OCI-LY1 (cell line): ENCODE measurements around the gene ZBTB47.

Source experiments
- H2AFZ ChIP-seq: fragments of 200-600 bp; sonication (generic), shearing (Covaris generic); 2 replicates; pipeline ENCODE4 v1.6.0; 2014; ENCODE audit warnings: antibody characterized with exemption, mild to moderate bottlenecking, low read length
- H3F3A ChIP-seq: fragments of 200-600 bp; sonication (generic), shearing (Covaris generic); 2 replicates; pipeline ENCODE4 v1.6.0; 2014; ENCODE audit warnings: mild to moderate bottlenecking, antibody characterized with exemption, low read length, moderate library complexity; ENCODE audit not compliant: insufficient read depth
- H3K27ac ChIP-seq: fragments of 200-600 bp; sonication (generic); 2 replicates; pipeline ENCODE4 v1.5.1; 2014; ENCODE audit warnings: low read length, mixed run types, mild to moderate bottlenecking, low read depth; ENCODE audit not compliant: poor library complexity, severe bottlenecking
- H3K27me3 ChIP-seq: fragments of 200-600 bp; sonication (generic); 2 replicates; pipeline ENCODE4 v1.6.0; 2014; ENCODE audit warnings: antibody characterized with exemption, mild to moderate bottlenecking, low read length, moderate library complexity; ENCODE audit not compliant: insufficient read depth
- H3K36me3 ChIP-seq: fragments of 200-600 bp; sonication (generic); 2 replicates; pipeline ENCODE4 v1.6.1; 2014; ENCODE audit warnings: mild to moderate bottlenecking, antibody characterized with exemption, low read length, moderate library complexity, mixed read lengths; ENCODE audit not compliant: insufficient read depth
- H3K4me1 ChIP-seq: fragments of 200-600 bp; sonication (generic); 2 replicates; pipeline ENCODE4 v1.5.1; 2014; ENCODE audit warnings: mild to moderate bottlenecking, low read length, moderate library complexity; ENCODE audit not compliant: insufficient read depth, severe bottlenecking
- H3K4me2 ChIP-seq: fragments of 200-600 bp; sonication (generic), shearing (Covaris generic); 2 replicates; pipeline ENCODE4 v1.6.1; 2014; ENCODE audit warnings: low read length
- H3K4me3 ChIP-seq: fragments of 200-600 bp; sonication (generic); 2 replicates; pipeline ENCODE4 v1.5.1; 2014; ENCODE audit warnings: low read length, low read depth, mild to moderate bottlenecking, mixed read lengths; ENCODE audit not compliant: poor library complexity, severe bottlenecking
- H3K79me2 ChIP-seq: fragments of 200-600 bp; shearing (Covaris generic); 2 replicates; pipeline ENCODE4 v1.6.1; 2016; ENCODE audit warnings: mixed run types, low read length, mixed read lengths; ENCODE audit not compliant: insufficient read depth
- H3K9ac ChIP-seq: fragments of 200-600 bp; sonication (generic), shearing (Covaris generic); 2 replicates; pipeline ENCODE4 v1.6.1; 2014; ENCODE audit warnings: mild to moderate bottlenecking, low read length, mixed read lengths
- H3K9me2 ChIP-seq: fragments of 200-600 bp; sonication (generic), shearing (Covaris generic); 2 replicates; pipeline ENCODE4 v1.6.1; 2014; ENCODE audit warnings: low read depth, mild to moderate bottlenecking, low read length, mixed read lengths
- H3K9me3 ChIP-seq: fragments of 200-600 bp; shearing (Covaris generic); 2 replicates; pipeline ENCODE4 v1.6.1; 2014; ENCODE audit warnings: low read length, mixed read lengths
- H4K20me1 ChIP-seq: fragments of 200-600 bp; sonication (generic), shearing (Covaris generic); 2 replicates; pipeline ENCODE4 v1.6.0; 2016; ENCODE audit warnings: mild to moderate bottlenecking, low read length; ENCODE audit not compliant: insufficient read depth
- CTCF ChIP-seq: fragments of 200-600 bp; sonication (generic), shearing (Covaris generic); IDR thresholded peaks from 2 replicates; pipeline ENCODE4 v1.5.1; 2017; ENCODE audit warnings: mild to moderate bottlenecking, antibody characterized with exemption, low read length, moderate library complexity, mixed read lengths
- EZH2 ChIP-seq: fragments of 200-600 bp; sonication (generic), shearing (Covaris generic); IDR thresholded peaks from 2 replicates; pipeline ENCODE4 v1.8.0; 2017; ENCODE audit warnings: borderline replicate concordance, mixed run types, mild to moderate bottlenecking, antibody characterized with exemption, low read length, moderate library complexity, mixed read lengths

Gene ZBTB47

GRCh38 chr3:42698216-42698910 is 44.9 kb downstream of the ZBTB47 start:
- Histone ChIP-seq H3K79me2 (no peaks in the 10 kb centered on the region), H3K27ac (no peak overlapping the region), H2AFZ (no peak overlapping the region), H3K9me2 (no peaks in the 10 kb centered on the region), H3K9ac (no peak overlapping the region), H3K4me1 (no peaks in the 10 kb centered on the region), H3K4me3 (no peak overlapping the region), H3K4me2 (no peak overlapping the region), H3K9me3 (no peaks in the 10 kb centered on the region), H3K27me3 (no peaks in the 10 kb centered on the region), H3K36me3 (no peaks in the 10 kb centered on the region), H3F3A (no peaks in the 10 kb centered on the region), H4K20me1 (no peaks in the 10 kb centered on the region)
- no peak for TF ChIP-seq EZH2
- TF ChIP-seq CTCF = no peak

- Histone ChIP-seq H2AFZ (no peak overlapping the region), H3K9me2 (no peaks in the 10 kb centered on the region), H3K9me3 (no peaks in the 10 kb centered on the region), H3K79me2 (no peaks in the 10 kb centered on the region), H4K20me1 (no peaks in the 10 kb centered on the region), H3K9ac (no peak overlapping the region), H3K4me2 (no peak overlapping the region), H3K27ac (no peak overlapping the region), H3K4me1 (no peaks in the 10 kb centered on the region), H3F3A (no peaks in the 10 kb centered on the region), H3K4me3 (no peak overlapping the region), H3K27me3 (no peaks in the 10 kb centered on the region), H3K36me3 (no peaks in the 10 kb centered on the region)
- TF ChIP-seq EZH2 (no peak), CTCF (no peak)
These were observed 45.4 kb downstream of the ZBTB47 start for GRCh38 chr3:42698911-42699230.

GRCh38 chr3:42699511-42699971 is 46.0 kb downstream of the ZBTB47 start:
- H2AFZ ChIP-seq = no peak overlapping the region
- H3K9ac ChIP-seq = no peak overlapping the region
- no peaks in the 10 kb centered on the region for H3K9me3 ChIP-seq
- no peak for TF ChIP-seq CTCF
- TF ChIP-seq EZH2 = no peak
- no peaks in the 10 kb centered on the region for H3K27me3 ChIP-seq
- H3K36me3 ChIP-seq = no peaks in the 10 kb centered on the region
- H3K27ac ChIP-seq = no peak overlapping the region
- H3K4me3 ChIP-seq = no peak overlapping the region
- no peaks in the 10 kb centered on the region for H3K79me2 ChIP-seq
- H3K4me1 ChIP-seq = no peaks in the 10 kb centered on the region
- H4K20me1 ChIP-seq = no peaks in the 10 kb centered on the region
- H3F3A ChIP-seq = no peaks in the 10 kb centered on the region
- no peak overlapping the region for H3K4me2 ChIP-seq
- H3K9me2 ChIP-seq = no peaks in the 10 kb centered on the region
